AG04449 (cell line): Measurements from ENCODE around the gene LMNTD1.
"Not testable (repeated sequence)": the region's sequence is repeated elsewhere in the genome, so short reads cannot be mapped to it uniquely, and the experiment has no call there.

Source experiments
- CTCF ChIA-PET: fragments of 350-600 bp; formaldehyde crosslinking; extraction: SDS; loops from one replicate; lab custom pipeline; 2021; ENCODE audit warnings: antibody characterized with exemption; lab: Yijun Ruan, JAX
- POLR2A ChIA-PET: fragments of 400-600, 350-600 bp; formaldehyde crosslinking; extraction: SDS; loops from one replicate; lab custom pipeline; 2020; ENCODE audit warnings: antibody characterized with exemption, inconsistent platforms; lab: Yijun Ruan, JAX
- DNase-seq: peaks from one replicate; pipeline ENCODE4 v3.0.0-alpha.2; 2010; ENCODE audit warnings: low read depth, low spot score
- H3K4me3 ChIP-seq: 2 replicates; pipeline ENCODE4 v1.5.1; 2011; ENCODE audit warnings: low read depth, mild to moderate bottlenecking, control low read depth, low read length
- TF ChIP-seq, protein P1 (sequence below): IDR thresholded peaks from one replicate; pipeline ENCODE4 v1.5.1; 2011; ENCODE audit warnings: mild to moderate bottlenecking, moderate library complexity, low read length, control low read depth, inconsistent platforms; ENCODE audit not compliant: insufficient read depth; ENCODE audit errors: missing control alignments

Gene LMNTD1, protein sequence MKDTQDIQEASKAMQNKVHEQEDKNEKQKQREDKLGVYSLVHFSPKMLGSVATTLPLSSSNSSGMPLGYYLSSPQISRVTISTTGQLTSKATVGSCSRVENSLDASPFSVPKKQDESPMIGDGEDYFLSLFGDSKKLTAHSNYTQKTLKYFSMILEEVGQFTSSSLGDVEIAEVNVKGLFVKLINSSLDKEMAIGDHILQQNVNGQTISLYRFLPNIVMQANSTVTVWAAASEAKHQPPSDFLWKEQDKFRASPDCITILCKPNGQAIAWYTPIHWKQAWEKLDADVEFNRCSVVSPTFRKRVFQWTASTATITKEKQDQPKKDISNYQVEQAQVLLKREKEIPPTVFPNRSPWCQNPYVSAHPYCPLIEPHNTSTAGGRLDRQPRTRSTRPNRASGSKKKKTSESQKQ

DNA sequence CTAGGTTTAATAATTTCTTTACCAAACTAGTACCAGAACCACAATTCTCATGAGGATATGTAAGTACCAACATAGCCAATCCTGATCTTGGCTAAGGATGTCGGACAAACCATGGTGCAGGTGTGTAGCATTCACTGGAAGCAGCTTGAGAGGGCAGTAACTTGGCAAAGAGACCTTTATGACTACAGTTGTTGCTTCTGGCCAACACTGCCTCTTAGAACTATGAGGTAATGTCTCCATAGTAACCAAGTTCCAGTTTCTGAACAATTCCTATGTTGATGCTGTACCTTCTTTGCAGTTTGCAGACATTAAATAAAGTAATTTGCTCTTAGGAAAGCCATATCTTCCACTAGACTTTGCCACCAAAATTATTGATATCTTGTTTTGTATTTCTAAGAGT is at the start of gene LMNTD1:
TSS of gene LMNTD1 (minus strand) at position 186 of the 400 bp plus-strand sequence. CDS start 324 bp downstream, outside the sequence.
- DNase-seq: peak; percentile 59
- TF ChIP-seq, protein P1, sequence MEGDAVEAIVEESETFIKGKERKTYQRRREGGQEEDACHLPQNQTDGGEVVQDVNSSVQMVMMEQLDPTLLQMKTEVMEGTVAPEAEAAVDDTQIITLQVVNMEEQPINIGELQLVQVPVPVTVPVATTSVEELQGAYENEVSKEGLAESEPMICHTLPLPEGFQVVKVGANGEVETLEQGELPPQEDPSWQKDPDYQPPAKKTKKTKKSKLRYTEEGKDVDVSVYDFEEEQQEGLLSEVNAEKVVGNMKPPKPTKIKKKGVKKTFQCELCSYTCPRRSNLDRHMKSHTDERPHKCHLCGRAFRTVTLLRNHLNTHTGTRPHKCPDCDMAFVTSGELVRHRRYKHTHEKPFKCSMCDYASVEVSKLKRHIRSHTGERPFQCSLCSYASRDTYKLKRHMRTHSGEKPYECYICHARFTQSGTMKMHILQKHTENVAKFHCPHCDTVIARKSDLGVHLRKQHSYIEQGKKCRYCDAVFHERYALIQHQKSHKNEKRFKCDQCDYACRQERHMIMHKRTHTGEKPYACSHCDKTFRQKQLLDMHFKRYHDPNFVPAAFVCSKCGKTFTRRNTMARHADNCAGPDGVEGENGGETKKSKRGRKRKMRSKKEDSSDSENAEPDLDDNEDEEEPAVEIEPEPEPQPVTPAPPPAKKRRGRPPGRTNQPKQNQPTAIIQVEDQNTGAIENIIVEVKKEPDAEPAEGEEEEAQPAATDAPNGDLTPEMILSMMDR: no peak
- CTCF ChIA-PET: interaction anchor here (1.6 to 2.4 kb wide), 2 partner anchors 114 to 117 kb away, joined by 4 to 9 read pairs; no protein-coding TSS in a partner anchor
- no peak within 1 kb of the TSS for H3K4me3 ChIP-seq
- POLR2A ChIA-PET: no interaction called here

DNA sequence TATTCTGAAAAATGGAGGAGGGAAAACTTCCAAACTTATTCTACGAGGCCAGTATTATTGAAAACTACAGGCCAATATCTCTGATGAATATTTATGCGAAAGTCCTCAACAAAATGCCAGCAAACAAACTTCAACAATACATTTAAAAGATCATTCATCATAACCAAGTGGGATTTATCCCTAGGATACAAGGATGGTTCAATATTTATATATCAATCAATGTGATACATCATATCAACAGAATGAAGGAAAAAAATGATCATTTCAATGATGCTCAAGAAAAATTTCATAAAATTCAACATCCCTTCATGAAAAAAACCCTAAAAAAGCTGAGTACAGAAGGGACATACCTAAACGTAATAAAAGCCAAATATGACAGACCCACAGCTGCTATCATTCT is 45.9 kb upstream of the LMNTD1 start:
- CTCF ChIA-PET: no interaction called here
- H3K4me3 ChIP-seq: no peak overlapping the region
- DNase-seq: no peak
- TF ChIP-seq, protein P1: no peak
- POLR2A ChIA-PET: no interaction called here

DNA sequence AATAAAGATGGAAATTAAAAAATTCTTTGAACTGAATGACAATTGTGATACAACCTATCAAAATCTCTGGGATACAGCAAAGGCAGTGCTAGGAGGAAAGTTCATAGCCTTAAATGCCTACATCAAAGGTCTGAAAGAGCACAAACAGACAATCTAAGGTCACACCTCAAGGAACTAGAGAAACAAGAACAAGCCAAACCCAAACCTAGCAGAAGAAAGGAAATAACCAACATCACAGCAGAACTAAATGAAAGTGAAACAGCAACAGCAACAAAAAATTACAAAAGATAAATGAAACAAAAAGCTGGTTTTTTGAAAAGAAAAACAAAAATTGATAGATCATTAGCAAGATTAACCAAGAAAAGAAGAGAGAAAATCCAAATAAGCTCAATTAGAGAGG is 42.4 kb upstream of the LMNTD1 start:
- DNase-seq, H3K4me3 ChIP-seq, POLR2A ChIA-PET: not testable (repeated sequence)
- CTCF ChIA-PET: interaction anchor here (0.8 kb wide), 1 partner anchor 159 kb away, joined by 3 read pairs; no protein-coding TSS in a partner anchor

DNA sequence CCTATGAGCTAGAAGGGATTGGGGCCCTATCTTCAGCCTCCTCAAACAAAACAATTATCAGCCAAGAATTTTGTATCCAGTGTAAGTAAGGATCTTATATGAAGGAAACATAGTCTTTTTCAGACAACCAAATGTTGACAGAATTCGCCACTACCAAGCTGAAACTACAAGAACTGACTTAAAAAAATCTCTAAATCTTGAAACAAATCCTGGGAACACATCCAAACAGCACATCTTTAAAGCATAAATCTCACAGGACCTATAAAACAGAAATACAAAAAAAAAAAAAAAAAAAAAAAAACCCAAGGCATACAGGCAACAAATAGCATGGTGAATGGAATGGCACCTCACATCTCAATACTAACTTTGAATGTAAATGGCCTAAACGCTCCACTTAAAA is 41.3 kb upstream of the LMNTD1 start:
- TF ChIP-seq, protein P1: no peak
- no peak for DNase-seq
- no peak overlapping the region for H3K4me3 ChIP-seq
- ChIA-PET POLR2A (no interaction called here), CTCF (interaction anchor here (0.6 kb wide), 1 partner anchor 31 kb away, joined by 3 read pairs; no protein-coding TSS in a partner anchor)

DNA sequence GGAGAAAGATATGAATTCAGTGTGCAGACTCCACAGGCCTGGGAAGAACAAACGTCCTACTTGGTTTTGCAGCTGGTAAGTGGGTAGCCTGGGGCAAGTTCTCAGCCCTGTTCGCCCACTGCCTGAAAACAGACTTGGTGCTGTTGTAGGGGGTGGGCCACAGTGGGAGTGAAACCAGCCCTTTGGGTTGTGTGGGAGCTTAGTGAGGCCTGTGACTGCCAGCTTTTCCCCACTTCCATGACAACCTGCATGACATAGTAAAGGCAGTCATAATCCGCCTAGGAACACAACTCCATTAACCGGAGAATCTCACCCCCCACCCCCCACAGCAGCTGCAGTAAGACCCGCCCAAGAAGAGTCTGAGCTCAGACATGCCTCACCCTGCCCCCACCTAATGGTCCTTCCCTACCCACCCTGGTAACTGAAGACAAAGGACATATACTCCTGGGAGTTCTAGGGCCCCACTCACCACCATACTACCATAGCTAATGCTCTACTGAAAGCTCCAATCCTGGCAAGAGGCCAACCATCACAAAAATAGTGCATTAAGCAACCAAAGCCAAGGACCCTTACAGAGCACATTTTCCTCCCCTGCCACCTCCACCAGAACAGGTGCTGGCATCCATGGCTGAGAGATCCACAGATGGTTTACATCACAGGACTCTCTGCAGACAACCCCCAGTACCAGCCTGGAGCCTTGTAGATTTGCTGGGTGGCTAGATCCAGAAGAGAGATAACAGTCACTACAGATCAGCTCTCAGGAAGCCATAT is 39.8 kb upstream of the LMNTD1 start:
- ChIA-PET CTCF (interaction anchor here (1.3 kb wide), 1 partner anchor 8 kb away, joined by 3 read pairs; no protein-coding TSS in a partner anchor), POLR2A (no interaction called here)
- DNase-seq: no peak

DNA sequence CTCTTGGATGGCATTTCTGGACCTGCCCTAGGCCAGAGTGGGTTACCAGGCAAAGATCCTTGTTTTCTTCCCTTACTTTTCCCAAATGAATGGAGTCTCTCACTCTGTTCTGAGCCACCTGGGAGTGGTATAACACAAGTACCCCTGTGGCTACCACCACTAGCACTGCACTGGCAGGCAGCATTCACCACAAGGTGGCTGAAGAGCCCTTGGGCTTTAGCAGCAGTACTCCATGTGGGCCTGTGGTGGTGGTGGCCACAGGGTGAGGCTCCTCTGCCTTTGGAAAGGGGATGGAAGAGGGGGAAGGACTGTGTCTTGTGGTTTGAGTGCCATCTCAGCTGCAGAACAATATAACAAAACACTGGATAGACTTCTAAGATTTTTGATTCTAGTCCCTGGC is 38.1 kb upstream of the LMNTD1 start:
- POLR2A ChIA-PET: no interaction called here
- TF ChIP-seq, protein P1: peak; percentile 2
- DNase-seq: no peak

More for the DNA sequence above, 39.8 kb upstream of the LMNTD1 start:
- TF ChIP-seq, protein P1: no peak
- H3K4me3 ChIP-seq: no peak overlapping the region

More for the DNA sequence above, 38.1 kb upstream of the LMNTD1 start:
- CTCF ChIA-PET: no interaction called here
- H3K4me3 ChIP-seq: no peak overlapping the region
